ENCODE data around the gene PITX2.
"Not testable (repeated sequence)": the region's sequence is repeated elsewhere in the genome, so short reads cannot be mapped to it uniquely, and the experiment has no call there.

The PITX2 gene

DNA sequence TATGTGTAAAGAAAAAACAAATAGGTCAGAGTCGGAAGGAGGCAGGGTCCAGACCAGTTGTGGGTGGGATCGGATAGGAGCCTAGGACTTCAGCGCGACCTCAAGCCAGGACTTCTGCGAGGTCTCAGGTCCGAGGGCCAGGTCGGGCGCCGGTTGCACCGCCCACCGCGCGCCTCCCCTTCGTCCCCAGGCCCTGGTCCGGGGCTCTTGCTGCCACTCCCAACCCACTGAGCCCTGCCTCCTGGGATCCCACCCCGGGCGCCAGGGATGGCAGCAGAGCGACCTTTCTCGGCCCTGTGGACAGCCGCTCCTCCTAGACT, 12.3 kb downstream of the PITX2 start:
- DNase-seq, result no peak

DNA sequence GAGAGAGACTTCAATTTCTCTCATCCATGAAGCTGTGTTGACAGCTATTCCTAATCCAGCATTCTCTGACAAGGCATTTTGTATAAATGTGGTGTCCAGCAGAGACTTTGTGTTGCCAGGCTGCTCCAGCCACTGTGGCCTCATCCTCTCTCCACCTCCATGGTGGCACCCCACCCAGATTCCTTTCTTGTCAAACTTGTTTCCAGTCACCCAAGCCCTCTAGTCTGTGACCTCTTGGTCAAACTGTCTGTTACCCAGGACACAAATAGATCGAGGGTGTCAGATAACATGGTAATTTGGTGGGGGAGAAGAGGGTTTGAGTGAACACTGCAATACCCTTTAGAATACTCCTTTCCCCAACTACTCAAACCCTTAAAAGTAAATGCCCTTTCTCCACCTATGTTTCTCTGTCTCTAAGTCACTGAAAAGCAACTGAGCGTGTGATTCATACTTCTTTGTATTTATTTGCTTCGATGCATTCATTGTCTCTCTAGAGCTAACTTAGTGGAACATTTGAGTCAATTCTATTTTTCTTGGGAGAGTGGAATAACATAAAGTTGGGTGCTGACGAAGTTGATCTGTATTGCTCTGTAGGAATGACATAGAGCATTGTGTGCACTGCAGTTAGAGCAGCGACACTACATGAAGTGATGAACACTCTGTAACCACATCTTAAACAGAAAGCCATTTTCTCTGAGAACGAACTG, 13.7 kb downstream of the PITX2 start:
- DNase-seq, result no peak

DNA sequence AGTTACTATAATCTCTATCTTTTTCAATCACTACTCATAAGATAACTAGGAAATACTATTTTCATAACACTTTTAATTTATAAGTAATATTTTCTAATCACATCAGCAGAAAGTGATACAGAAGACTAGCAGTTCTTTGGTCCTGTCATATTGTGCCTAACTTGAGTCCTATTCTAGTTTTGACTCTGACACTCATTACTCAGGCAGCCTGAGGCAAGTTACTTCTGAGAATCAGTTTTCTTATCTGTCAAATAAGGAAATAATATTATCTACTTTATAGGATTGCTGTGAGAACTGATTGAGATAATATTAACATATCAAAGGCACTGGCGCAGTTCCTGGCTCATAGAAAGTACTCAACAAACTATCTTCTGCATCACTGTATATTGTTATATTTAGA, 17.8 kb downstream of the PITX2 start:
- DNase-seq, result no peak

DNA sequence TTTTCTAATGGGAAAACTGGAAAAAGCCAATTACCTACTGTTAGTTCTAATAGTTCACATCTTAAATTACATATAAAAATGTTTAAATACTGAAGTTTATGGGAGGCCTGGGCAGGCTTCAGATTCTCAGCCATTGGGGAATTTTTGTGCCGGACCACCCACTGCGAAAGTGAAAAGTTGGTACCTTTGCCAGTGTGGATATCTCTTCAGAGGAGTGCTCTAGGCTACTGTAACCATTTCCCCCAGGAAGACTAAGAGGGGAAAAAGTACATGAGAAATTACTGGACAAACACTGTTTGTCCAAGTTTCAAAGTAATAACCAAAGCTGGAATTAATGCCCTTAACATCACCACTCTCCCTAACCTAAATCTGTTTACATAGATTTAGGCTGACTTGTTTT, 20.8 kb downstream of the PITX2 start:
- DNase-seq, result no peak

DNA sequence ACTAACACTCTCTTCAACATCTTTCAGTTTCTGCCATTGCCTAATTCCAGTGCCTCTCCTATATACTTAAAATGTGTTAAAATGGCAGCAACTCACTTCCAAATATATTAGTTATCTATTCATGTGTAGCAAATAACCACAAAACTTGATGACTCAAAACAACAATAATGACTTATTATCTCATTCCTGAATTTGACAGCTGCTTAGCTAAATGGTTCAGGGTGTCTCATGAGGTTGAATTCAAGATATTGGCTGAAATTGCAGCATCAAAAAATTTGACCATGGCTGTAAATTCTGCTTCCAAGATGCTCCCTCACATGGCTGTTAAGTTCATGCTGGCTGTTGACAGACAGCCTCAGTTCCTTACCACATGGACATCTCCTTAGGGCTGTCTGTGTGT, 25.3 kb downstream of the PITX2 start:
- DNase-seq, result no peak

DNA sequence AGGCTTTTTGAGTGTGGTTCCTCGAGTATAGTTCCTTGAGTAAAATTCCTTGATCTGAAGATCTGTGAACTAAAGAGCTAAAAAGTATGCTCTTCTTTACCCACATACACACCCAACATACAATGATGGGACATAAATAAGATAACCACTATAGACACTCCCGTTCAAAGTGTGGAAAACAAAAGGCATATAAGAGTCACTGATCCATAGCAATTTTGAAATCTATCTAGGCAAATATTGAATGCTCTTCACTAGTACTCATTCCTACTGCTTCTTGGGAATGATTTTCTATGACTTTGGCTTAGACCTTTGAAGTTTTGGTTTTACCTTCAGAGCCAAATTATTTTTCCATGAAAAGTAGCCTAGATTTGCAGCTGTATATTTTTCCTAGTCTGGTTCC, 26.4 kb downstream of the PITX2 start:
- DNase-seq, result no peak

DNA sequence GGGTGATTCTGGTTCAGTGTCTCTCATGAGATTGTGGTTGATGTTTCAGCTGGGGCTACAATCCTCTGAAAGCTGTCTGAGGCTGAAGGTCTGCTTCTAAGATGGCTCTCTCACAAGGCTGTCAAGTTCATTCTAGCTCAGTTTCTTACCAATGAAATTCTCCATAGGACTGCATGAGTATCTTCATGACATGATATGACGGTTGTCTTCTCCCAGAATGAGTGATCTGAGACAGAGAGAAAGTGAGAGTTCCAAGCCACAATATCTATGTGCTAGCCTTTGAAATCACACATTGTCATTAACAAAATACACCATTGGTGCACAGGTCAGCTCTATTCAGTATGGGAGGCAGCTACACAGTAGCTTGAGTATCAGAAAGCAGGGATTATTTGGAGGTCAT, 27.3 kb downstream of the PITX2 start:
- DNase-seq, result no peak

DNA sequence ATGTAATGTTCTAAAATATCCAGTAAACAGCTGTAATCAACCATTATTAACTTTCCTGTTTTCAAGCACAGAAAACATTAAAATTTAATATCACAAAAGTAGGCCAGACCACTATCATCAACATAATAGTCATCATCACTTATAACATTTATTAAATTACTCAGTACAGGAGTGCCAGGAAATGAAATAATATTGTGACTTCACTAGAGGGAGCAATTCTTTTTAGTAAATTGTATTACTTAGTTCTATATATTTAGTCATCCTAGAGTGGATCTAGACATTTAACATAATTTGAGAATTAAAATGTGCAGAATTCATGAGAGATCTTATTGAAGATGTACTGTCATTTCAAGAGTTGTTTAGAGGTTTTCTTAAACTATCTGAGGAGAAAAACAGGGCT, 33.6 kb downstream of the PITX2 start:
- no peak for DNase-seq

DNA sequence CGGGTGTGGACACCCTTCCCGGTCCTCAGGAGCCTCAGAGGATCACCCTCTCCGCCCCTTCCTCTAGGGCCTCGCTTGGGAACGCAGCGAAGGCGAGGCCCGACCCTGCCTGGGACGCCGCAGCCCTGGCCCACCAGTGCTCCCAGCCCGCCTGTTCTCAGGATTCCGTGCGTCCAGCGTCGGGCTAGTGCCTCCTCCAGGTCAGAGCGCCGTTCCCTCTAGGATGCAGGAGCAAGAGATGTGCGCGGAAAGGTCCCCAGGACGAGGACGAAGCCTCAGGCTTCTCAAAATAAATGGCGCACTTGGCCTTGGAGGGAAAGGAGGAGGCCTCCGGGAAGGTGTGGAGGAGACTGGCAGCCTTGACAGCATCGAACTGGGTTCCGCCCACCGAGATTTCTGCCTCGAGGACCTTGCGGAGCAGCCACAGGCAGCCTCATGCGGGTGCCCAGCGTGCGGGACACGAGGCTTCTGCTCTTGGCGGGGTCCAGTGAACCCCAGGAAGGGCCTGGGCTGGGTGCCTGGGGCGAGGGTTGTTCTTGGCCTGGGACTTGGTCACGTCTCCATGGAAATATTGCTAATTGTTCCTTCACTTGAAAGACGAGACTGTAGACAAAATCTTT, 35.1 kb downstream of the PITX2 start:
- DNase-seq, result no peak

DNA sequence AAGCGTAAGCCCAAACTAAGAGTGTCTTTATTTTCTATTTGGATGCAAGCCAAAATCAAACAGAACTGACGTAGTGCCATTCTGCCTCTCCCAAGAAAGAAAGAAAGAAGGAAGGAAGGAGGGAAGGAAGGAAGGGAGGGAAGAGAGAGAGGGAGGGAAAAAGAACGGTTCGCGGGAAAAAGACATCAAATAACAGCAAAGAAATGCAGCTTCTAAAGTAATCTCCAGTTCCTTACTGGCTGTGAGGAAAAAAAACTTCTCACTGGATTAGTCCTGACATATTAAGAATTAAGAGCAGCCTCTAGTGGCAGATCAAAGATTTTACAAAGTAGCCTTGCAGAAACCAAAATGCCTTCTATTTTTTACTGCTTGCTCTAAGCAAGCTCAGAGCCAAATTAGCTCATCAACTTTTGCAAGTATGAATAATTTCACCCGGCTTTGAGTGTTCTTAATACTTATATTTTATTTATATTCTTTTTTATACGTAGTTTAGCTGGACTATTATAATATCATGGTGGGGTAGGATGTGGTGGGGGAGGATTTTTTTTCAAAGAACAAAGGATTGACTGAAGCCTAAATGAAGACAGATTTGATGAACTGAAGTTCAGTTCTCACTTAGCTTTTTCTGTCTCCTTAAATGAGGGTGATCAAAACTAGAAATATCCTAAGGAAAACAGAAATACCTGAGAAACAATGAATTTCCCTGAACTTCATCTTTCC, 36.6 kb downstream of the PITX2 start:
- no peak for DNase-seq

DNA sequence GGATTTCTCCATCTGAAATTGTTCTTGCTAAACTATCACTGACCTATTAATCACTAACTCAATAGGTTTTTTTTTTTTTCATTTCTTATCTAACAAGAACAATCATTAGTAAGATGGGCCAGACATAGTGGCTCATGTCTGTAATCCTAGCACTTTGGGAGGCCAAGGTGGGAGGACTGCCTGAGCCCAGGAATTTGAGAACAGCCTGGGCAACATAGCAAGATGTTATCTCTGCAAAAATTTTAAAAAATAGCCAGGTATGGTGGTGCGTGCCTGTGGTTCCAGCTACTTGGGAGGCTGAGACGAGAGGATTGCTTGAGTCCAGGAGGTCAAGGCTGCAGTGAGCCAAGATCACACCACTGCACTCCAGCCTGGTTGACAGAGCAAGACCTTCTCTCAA, 46.2 kb downstream of the PITX2 start:
- not testable (repeated sequence) for DNase-seq

Measured in activated CD8-positive, alpha-beta memory T cell treated with anti-CD3 and anti-CD28 coated beads, Interleukin-2, amount 50 U/mL, for 4 hours (primary cell).